NOMO-1 treated with DMSO at 0.1 percent for 48 hours (cell line): ENCODE measurements around the gene WFIKKN2.
"Not testable (repeated sequence)": the region's sequence is repeated elsewhere in the genome, so short reads cannot be mapped to it uniquely, and the experiment has no call there.

Experiments used
- DNase-seq: peaks from one replicate; lab custom pipeline; 2025; ENCODE audit not compliant: unreplicated experiment; lab: John Stamatoyannopoulos, UW

WFIKKN2 gene

DNA sequence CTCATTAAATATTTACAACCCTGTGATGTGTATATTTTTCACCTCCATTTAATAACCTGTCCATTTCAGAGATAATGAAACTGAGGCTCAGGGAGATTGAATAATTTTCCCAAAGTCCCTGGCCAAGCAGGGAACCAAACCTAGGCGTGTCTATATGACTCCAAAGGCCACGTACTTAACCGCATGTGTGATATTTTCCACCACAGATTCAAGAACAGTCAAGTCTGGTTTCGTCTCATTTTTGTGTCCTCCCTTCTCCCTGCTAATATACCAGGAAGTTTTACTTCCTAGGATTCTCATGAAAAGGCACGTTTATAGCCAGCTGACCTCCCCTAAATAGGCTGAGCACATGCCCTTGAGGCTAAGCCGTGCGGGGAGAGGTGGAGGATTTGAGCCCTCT lies 15.3 kb downstream of the WFIKKN2 start:
- no peak for DNase-seq

DNA sequence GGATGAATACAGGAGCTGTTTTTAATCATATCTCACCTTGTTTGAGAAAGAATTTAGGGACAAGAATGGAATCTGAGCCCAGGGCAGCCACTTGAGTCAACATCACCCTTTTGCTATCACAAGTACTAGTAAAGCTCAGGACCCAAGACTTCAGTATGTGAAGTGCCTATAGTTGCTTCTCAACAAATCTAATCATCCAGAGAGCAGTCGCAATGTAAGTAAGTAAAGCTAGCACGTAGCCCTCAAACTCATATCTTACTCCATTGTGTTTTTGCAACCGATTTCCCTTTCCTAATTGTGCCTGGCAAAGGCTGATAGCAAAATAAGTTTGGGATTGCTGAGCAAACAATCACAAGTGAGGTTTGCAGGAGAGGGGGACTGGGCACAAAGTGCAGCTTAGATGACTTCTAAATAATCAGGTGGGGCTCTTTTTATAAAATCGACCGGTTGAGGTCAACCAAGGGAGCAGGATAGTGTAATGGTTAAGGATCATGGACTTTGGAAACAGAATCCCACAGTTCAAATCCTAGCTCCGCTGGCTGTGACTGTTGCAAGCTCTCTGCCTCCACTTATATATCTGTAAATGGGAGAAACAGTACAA lies 17.7 kb downstream of the WFIKKN2 start:
- DNase-seq, result no peak

DNA sequence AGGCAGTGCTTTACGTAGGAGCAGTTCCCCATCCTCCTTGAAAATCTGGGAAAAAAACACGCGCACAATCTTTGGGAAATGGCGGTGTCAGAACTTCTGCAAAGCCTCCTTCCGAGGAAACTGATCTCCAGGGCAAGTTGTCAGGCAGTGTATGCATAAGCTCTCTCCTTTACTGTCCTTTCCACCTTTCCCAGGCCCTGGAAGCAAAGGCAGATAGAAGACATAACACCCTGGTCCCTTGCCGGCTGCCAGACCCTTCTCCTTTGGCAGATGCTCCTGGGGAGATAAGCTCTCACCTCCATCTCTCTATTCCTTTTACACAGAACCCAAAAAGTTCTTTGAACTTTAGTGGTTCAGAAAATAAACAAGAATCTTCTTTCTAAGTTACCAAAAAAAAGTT lies 18.4 kb downstream of the WFIKKN2 start:
- no peak for DNase-seq

DNA sequence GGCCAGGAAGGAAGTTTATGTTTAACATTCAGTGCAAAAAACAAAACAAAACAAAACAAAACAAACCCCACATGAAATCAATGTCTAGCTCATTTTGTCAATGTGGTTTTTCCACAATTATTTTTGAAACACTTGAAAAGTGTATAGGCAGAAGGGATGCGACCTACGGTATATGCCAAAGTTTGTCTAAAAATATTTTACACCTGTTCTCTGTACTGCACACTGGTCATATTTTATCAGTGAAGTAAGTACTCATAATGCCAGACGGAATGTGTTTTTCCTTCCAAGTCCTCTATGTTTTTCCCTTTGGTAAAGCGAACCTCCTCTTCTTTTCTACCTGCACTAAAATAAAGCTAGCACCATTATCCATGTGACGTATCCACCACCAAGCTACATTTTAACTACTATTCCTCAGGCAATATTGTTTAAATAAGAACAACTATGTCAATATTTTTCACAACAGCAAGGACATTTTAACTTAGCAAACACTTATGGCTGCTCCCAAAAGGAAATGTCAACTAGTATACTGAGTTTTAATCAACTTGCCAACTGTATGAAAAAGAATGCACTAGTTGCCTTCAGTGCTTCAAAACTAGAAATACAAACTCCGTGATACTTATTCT lies 20.4 kb downstream of the WFIKKN2 start:
- no peak for DNase-seq

DNA sequence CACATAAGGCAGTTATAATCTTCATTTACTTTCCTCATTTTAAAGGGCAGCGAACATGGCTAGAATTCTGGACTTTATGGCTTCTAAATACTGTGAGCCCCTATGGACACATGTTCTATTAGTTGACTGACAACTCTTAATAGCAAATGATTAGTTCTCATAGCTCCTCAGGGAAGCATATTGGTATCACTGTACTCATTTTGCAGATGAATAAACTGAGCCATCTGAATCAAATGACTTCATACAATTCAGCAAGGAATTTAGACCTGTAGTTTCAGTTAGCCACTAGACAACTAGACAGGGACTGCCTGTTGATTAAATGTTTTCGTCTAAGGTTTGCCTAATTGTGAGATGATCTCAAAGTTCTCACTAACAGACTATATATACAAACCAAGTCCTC lies 21.0 kb downstream of the WFIKKN2 start:
- DNase-seq, result no peak

DNA sequence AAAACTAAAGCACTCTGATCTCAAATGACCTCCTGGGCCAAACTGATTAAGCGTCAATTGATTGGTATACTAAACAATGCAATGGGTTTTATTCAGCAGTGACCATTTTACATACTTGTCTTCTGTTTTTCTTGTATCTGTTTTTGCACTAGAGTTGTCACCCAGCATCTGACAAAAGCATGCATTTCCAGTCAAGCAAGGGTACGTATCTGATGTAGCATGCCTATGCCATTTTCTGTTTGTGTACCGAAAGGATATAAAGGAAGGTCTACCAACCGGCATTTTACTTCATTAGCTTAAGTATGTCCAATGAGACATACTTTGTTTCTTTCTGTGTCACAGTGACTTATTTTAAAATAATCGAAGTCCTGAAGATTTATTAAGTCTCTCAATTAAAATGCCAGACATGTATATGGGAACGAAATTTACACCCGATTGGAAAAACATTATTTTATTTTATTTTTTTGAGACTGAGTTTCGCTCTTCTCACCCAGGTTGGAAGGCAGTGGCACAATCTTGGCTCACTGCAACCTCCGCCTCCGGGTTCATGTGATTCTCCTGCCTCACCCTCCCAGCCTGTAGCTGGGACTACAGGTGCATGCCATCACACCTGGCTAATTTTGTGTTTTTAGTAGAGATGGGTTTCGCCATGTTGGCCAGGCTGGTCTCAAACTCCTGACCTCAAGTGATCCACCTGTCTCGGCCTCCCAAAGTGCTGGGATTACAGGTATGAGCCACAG lies 23.3 kb downstream of the WFIKKN2 start:
- DNase-seq, result no peak

DNA sequence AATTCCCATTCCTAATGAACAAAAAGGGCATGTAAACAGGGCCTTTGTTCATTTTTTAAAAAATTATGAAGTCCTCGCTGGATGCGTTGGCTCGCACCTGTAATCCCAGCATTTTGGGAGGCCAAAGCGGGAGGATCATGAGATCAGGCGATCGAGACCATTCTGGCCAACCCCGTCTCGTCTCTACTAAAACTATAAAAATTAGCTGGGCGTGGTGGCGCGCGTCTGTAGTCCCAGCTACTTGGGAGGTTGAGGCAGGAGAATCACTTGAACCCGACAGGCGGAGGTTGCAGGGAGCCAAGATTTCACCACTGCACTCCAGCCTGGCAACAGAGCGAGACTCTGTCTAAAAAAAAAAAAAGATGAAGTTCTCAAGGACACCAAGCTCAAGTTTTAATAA lies 24.3 kb downstream of the WFIKKN2 start:
- DNase-seq, result not testable (repeated sequence)

DNA sequence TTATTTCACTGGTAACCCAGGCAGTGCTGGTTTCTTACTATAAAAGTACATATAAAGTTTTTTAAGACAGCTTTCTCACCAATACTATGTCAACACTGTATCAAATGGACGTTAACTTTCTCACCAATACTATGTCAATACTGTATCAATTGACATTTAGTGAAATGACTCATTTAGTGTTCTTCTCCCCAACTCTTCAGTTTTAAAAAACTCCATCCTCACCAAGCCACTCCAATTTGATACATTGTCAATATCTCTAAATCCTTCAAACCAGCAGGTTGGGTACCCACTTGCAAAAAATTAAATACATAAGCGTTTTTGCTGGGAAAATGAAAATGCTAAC lies 25.9 kb downstream of the WFIKKN2 start:
- no peak for DNase-seq

DNA sequence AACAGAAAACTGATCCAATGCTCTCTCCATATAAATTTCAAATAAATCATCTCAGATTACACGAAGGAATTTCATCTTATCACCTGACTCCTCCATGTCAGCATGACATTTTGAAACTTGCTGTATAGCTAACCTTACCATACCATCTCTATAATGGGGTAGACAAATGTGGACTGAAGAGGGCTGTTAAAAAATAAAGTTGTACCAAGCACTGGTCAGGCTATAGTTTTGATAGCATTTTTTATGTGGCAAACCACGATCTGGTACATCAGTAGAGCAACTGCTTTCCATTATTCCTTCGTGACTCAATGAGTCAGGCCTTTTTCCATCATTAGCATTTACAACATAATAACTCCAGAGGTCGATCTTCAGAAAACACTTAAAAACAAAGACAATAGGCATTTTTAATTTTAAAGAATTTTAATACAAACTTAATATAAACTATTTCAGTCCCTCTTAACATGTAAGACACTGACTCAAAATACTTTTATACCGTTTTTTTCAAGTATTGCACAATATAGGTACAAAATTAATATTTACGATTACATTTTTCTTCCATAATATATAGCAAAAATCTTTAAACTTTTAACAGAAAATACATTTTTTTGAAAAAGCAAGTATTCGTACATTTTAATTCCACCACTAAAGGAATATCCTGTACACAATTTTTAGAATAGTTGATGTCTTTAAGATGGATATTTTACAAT lies 26.6 kb downstream of the WFIKKN2 start:
- DNase-seq, result no peak

DNA sequence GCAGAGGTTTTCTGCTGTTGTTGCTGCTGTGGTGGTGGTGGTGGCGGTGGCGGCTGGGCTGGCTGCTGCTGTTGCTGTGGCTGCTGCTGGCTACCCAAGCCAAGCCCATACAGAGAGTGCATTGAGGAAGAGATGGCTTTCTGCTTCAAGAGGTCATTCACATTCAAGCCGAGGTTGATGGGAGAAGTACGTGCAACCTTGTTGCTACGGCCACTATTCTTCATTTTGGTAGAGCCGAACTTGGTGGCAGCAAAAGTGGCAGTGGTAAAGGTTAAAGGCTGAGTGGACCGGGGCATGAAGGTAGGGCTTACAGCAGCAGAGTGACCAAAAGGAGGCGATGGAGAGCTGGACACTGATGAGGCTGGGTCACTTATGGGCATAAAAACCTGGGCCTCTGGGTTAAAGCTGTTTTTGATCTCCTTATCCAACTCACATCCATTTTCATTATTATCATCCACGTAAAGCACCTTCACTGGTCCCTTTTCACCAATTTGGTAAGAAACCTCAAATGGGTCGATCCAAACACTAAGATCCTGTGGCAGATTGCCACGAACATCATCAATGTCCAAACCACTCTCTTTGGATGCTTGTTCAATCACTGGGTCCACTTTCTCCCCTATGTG lies 27.9 kb downstream of the WFIKKN2 start:
- DNase-seq, result peak; percentile 33

DNA sequence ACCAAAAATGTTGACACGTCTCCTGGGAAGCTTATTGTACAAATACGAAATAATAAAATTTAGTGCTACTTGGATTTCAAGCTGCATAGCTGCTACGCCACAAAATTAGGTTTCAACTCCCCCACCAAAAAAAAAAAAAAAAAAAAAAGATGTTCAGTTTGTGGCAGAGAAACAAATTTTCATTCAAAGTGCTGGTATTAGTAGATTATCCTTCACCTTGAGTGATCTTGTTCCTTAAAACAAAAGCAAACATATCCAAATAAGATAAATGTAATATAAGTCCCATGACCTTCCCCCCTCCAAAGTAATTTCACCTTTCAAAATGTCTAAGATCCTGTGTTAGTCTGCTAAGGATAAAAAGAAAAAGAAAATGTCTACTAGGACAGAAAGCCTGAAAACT lies 28.5 kb downstream of the WFIKKN2 start:
- no peak for DNase-seq

DNA sequence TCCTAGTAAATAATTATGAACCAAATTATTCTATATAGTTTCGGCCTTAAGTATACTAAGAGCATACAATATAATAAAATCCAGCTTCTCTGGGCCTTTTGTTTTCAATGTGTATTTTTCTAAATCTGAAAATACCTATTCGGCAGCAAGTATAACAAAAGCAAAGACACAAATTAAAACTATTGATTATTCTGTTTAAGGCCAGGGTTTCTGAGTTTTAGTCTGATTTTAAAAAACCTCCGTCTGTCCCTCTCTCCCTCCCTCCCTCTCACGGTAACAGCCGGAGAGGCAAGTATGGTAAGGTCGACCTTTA lies 29.3 kb downstream of the WFIKKN2 start:
- no peak for DNase-seq

DNA sequence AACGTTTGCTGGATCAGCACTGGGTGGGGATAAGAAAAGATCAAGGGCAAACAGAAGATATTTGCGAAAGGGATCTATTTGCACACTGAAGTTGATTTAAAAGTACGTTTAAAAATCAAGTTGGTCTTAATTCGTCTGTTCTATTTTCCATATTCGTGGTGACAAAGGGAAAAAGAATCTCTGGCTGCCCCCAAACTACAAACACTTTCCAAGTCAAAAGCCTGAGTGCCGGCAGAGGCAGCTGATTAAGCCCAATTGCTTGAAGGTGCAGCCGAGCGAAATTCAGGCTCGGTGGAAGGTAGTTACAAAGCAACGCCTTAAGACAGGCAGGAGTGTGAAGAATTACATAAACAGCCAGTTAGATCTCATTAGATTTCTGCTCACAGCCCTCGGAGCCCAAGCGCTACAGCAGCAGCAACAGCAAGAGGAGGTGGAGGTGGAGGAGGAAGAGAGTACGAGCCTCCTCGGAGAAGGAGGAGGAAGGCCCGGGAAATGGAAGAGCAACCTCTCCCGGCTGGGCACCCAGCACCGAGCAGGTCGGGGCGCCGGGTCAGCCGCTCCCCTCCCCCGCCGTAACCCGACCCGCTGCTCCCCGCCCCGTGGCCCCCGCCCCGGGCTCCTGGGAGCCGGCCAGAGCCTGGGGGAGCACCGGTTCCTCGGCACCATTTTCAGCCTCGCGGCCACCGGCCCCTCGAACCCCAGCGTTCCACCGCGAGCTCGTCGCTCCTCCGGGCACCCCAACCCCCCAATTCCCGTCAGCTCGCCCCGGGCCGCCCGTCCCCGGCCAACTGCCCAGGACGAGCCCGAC lies 29.9 kb downstream of the WFIKKN2 start:
- peak; percentile 39 for DNase-seq

DNA sequence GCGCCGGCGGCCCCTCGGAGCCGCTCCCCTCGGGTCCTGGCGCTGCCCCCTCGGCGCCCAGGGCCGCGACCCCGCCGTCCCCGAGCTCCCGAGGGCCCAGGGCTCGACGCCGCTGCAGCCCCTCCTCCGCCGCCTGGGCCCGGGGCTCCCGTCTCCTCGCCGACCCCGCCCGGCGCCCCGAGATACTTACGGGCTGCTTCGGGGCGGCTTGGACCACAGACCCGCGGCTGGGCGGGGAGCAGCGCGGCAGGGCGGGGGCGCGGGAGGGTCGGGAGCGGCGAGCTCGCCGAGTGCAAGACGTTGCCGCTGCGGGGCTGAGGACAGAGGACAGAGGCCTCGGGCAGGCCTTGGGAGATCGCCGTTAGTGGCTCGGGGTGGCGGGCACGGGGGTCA lies 30.5 kb downstream of the WFIKKN2 start:
- no peak for DNase-seq

DNA sequence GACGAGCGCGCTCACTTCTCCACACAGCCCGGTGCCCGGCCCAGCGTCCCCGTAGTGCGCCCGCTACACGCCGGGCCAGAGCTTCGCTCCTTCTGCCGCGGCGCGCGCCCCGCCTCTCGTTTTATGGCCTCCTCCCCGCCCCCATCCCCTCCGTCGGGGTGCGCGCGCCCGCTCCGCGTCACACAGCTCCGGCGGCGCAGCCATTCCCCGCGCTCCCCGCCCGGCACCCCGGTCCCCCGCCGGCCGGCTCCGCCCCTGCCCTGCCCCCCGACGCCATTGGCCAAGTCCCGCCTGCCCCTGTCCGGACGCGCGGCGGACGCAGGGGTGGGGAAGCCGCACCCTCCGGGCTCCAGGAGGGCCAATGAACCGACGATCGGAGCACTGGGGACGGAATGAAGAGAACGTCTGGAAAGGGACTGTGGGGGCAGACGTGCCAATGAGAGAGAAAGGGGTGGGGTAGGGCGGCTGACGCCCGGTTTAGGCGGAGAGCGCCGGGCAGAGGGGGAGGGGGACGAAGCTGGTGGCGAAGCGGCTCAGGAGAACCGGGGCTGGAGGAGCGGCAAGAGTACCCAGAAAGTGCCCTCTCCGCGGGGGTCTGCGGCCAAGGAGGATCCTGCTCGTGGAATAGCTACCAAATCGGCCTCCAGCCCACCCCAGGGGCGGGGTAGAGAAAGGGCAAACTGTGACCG lies 31.0 kb downstream of the WFIKKN2 start, which contains the start of gene TOB1:
TOB1 (minus strand) TSS at position 94 of the 689 bp plus-strand sequence. CDS start 2,337 bp downstream, outside the sequence.
- DNase-seq, result peak; percentile 98

DNA sequence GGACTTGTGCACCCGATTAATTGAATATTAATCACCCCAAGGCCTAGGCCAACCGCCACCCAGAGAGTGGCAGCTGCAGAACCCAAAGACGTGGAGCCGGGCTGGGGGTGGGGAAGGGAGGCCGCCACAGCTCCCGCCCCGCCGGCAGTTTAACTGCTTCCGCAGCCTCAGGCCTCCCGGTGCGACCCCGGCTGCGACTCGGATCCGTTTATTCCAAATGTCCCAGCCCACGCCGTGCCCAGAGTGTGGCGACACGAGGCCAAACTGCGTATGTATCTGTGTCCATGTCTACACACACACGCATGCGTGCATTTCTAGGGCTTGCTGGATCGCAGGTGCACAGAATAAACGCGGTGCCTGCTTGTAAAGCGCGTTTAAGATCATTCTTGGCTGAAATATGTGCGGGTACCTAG lies 31.6 kb downstream of the WFIKKN2 start:
- DNase-seq, result peak; percentile 66

DNA sequence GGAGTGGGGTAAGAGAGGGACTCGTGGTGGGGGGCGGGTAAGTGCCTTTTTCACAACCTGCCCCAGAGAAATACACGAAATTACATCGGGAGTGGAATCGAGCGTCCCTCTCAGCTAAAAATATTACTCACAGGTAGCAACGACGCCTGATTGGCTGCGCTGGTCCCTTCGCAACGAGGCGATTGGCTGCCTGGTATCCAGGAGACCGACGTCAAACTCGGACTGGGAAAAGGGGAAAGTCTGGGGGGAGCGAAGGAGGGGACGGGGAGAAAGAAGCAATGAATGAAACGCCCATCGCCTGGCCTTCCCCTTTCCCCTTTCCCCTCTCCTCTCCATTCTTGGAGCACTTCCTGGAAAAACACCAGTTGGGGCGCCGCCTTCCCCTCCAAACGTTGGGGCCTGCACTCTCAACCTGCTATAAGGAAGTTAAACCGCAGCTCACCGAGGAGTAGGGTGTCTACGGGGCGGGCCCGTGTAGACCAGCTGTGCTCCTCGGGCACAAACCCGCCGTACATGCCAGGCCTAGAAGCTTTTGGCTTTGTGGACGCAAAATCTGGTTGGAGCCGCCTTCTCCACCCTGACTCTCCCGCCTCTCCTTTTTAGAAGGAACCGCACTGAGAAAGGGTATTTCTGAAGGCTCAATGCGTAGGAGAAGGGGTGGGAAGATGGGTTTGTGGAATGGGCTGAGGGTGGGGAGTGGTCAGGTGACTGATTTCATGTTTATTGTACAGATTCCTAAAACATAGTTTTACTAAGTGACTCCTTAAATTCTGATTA lies 32.2 kb downstream of the WFIKKN2 start:
- DNase-seq, result peak; percentile 97

DNA sequence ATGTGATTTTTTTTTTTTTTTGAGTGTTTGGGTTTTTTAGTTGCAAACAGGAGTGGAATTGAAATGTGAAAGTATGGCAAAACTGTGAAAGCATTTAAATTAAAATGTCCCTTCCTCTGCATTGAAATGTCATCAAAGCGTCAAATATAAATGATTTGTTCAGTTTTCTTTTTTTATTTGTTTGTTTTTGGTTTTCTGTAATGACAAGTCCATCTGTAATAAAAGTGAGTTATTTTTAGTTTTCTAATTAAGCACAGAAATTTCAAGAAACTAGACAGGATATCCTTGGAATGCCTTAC lies 32.7 kb downstream of the WFIKKN2 start:
- DNase-seq, result no peak

DNA sequence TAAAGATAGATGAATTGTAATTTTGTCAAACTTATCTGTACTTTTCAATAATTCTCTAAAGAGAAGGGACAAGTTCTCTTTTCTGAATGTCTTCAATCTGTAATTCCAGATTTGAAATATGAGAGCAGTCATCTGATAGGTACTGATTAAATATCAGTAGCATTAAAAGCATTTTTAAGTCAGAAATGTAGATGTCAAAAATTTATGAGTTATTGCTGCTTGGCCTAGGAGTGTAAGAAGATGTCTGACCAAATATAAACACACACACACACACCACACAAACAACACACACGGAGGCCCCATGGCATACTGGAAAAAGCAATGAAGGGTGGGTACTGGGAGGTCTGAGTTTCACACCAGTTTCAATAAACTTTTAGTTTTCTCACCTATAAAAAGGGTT lies 33.2 kb downstream of the WFIKKN2 start:
- no peak for DNase-seq

DNA sequence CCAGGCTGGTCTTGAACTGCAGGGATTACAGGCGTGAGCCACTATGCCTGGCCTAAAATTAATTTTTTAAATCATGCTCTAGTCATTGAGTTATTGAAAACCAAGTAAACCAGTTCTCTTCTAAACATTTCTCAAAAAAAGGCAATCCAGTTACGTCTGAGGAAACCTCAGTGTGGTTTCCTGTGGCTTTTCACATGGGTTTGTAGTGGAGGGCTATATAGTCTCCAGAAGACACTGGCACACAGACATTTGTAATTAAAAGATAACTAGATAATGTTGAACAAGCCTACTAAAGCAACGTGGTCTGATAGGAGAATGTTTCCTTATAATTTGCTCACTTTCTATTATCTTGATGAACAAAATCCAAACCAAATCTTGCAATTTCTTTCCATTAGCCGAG lies 36.0 kb downstream of the WFIKKN2 start:
- DNase-seq, result peak; percentile 31
